Ovary (tissue), 3 donors: Measurements from ENCODE around the gene CCS.

Experiments used
- CTCF ChIP-seq, 3 donors: fragments of 450-650 bp in 2 of 3; fragments of 200-600 bp in 1 of 3; IDR thresholded peaks; one replicate each; pipeline versions ENCODE4 v1.5.1 to v1.8.0; 2016 to 2022; ENCODE audit warnings: antibody characterized with exemption in 3 of 3, mild to moderate bottlenecking in 1 of 3
- EP300 ChIP-seq: sonication (generic); formaldehyde crosslinking; IDR thresholded peaks from one replicate; pipeline ENCODE4 v1.6.1; 2017; ENCODE audit warnings: antibody characterized with exemption
- POLR2A ChIP-seq: fragments of 450-650 bp; IDR thresholded peaks from one replicate; pipeline ENCODE4 v1.6.1; 2017; ENCODE audit warnings: antibody characterized with exemption, mild to moderate bottlenecking, moderate library complexity
- donor health status: DM: no; HTN: no; CAD: no.

- no peak for TF ChIP-seq CTCF (IDR thresholded peaks at IDR 0.05)
- TF ChIP-seq EP300: no peak
- no peak for TF ChIP-seq POLR2A
These were observed 29.2 kb upstream of the CCS start for GRCh38 chr11:66563832-66564231.
